ENCODE data around the gene CSMD2.

DNA sequence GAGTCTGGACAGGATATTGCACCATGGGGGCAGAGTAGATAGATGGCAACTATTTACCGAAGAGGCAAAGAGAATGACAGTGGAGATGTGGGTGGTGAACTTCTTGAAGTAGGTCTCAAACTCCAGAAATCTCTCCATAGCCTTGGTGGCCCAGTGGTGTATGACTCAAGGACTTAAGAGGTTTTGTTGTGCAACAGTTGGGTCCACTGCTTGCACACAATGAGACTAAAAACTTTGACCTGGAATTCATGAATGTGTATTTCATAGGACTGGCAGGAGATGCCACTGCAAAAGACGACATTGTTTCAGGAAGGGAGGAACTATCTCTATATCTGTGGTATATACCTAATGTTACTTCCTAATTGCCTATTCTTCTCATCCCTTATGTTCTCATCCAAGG is 616.7 kb downstream of the CSMD2 start:
- TF ChIP-seq EZH2phosphoT487 (IDR thresholded peaks at IDR 0.05) = no peak
- TF ChIP-seq, protein P1, sequence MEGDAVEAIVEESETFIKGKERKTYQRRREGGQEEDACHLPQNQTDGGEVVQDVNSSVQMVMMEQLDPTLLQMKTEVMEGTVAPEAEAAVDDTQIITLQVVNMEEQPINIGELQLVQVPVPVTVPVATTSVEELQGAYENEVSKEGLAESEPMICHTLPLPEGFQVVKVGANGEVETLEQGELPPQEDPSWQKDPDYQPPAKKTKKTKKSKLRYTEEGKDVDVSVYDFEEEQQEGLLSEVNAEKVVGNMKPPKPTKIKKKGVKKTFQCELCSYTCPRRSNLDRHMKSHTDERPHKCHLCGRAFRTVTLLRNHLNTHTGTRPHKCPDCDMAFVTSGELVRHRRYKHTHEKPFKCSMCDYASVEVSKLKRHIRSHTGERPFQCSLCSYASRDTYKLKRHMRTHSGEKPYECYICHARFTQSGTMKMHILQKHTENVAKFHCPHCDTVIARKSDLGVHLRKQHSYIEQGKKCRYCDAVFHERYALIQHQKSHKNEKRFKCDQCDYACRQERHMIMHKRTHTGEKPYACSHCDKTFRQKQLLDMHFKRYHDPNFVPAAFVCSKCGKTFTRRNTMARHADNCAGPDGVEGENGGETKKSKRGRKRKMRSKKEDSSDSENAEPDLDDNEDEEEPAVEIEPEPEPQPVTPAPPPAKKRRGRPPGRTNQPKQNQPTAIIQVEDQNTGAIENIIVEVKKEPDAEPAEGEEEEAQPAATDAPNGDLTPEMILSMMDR (IDR thresholded peaks at IDR 0.05) = no peak

Data from neural progenitor cell (in vitro differentiated cells).